Activated CD4-positive, alpha-beta T cell treated with anti-CD3 and anti-CD28 coated beads for 36 hours (primary cell): ENCODE results near the gene GNL1. TPM values are rescaled to one million over a fixed set of nuclear protein-coding genes. Genes with fewer than 3 reads are reported as not detected.
"Not testable (repeated sequence)": the region's sequence is repeated elsewhere in the genome, so short reads cannot be mapped to it uniquely, and the experiment has no call there.

Experiments used
- ATAC-seq: fragments of 200-7000 bp; cut with Tn5 transposase; one replicate; pipeline ENCODE4 v1.10.0; 2021; ENCODE audit warnings: mild to moderate bottlenecking, moderate library complexity
- CTCF ChIA-PET: fragments of 350-600 bp; sonication (Branson Sonifier 250); formaldehyde crosslinking; loops from one replicate; lab custom pipeline; 2021; ENCODE audit warnings: antibody characterized with exemption; lab: Charles Lee
- POLR2A ChIA-PET: fragments of 350-600 bp; sonication (Branson Sonifier 250); formaldehyde crosslinking; loops from one replicate; lab custom pipeline; 2021; ENCODE audit warnings: antibody characterized with exemption, inconsistent platforms; lab: Charles Lee
- DNase-seq: peaks from one replicate; pipeline ENCODE4 v3.0.0-alpha.2; 2020
- H3K27ac Mint-ChIP-seq: one replicate; pipeline ENCODE4 v1.8.0; 2021; ENCODE audit warnings: mixed read lengths
- H3K27me3 Mint-ChIP-seq: one replicate; pipeline ENCODE4 v1.8.0; 2021; ENCODE audit warnings: mixed read lengths
- H3K36me3 Mint-ChIP-seq: one replicate; pipeline ENCODE4 v1.8.0; 2021; ENCODE audit warnings: low read depth, mixed read lengths
- H3K4me1 Mint-ChIP-seq: one replicate; pipeline ENCODE4 v1.8.0; 2021; ENCODE audit warnings: mixed read lengths
- H3K4me3 Mint-ChIP-seq: one replicate; pipeline ENCODE4 v1.8.0; 2021; ENCODE audit warnings: mild to moderate bottlenecking, moderate library complexity, mixed read lengths
- H3K9me3 Mint-ChIP-seq: one replicate; pipeline ENCODE4 v1.8.0; 2021; ENCODE audit warnings: low read depth, mixed read lengths
- intact Hi-C, 2 experiments: fragments of 100-400 bp; cut with DNase I in 1 of 2; cut with micrococcal nuclease in 1 of 2; formaldehyde crosslinking; loops; one replicate each; pipeline versions ENCODE4 v1.14.2 to v1.15.1; 2022 to 2024; cut with DNase I, micrococcal nuclease
- total RNA-seq, 2 experiments: library from RNA; stranded (reverse); gene quantifications; one replicate each; pipeline ENCODE4 v1.2.3, GENCODE V29; 2021

Gene GNL1
- total RNA-seq, 2 experiments from 2014 or later, result 91.3 to 104 TPM

DNA sequence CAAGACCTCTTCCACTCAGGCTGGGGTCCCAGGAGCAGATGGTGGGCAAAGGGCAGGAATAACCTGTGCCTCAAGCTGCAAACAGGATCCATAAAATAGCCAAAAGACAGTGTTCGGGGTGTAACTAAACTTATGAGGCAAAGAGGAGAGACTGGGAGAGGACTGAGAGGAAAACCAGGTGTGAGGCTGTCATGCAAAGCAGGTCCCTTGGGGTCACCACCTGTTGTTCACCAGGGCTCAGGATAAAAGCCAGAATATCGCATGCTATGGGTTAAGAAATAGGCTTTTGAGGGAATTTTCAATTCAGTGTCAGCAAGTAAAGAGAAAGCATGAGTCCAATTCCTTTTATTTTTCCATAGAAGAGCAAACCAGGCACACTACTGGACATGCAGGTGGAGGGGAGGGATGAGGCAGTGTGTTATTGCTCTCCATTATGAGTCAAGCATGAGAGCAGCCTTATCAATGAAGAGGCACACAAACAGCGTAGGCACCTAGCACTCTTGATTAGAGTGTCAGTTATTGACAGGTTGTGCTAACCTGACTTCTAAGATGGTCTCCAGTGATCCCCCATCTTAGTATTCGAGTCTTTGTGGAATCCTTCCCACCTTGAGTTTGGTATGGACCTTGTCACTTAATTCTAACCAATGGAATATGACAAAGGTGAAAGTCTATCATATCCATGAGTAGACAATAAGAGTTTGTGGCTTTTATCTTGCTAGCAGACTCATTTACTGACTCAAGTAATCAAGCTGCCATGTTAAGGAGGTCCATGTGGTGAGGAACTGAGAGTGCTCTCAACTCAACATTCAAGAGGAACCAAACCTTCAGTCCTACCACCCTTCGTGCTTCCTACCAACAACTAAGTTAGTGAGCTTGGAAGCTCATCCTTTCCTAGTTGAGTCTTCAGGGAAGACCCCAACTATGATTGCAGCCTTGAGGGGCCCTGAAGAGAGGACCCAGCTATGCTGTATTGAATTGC, 48.2 kb downstream of the GNL1 start:
- intact Hi-C loops, result loop anchor here (1.0 to 2.0 kb wide), 4 partner anchors 8 to 21 kb away; no protein-coding TSS in a partner anchor
- ATAC-seq (peak; percentile 47), DNase-seq (no peak)
- peaks cover 63% of the 10 kb centered on the region for H3K4me1 Mint-ChIP-seq
- ChIA-PET POLR2A (interaction anchor here (1.3 kb wide), 1 partner anchor 16 kb away, joined by 4 read pairs; no protein-coding TSS in a partner anchor), CTCF (interaction anchor here (0.6 to 4.3 kb wide), 11 partner anchors 10 to 233 kb away, joined by 3 to 39 read pairs (median 4); no protein-coding TSS in a partner anchor)
- peak overlapping the region; percentile 51 for H3K4me3 Mint-ChIP-seq
- peaks cover 2% of the 10 kb centered on the region for H3K36me3 Mint-ChIP-seq
- peak overlapping the region; percentile 94 for H3K27ac Mint-ChIP-seq
- H3K27me3 Mint-ChIP-seq, result no peaks in the 10 kb centered on the region
- no peaks in the 10 kb centered on the region for H3K9me3 Mint-ChIP-seq

GRCh38 chr6:30500421-30501355, 55.6 kb downstream of the GNL1 start:
- Mint-ChIP-seq H3K27me3 (no peaks in the 10 kb centered on the region), H3K36me3 (no peaks in the 10 kb centered on the region), H3K4me1 (peaks cover 43% of the 10 kb centered on the region), H3K9me3 (no peaks in the 10 kb centered on the region), H3K27ac (peak overlapping the region; percentile 88), H3K4me3 (peak overlapping the region; percentile 65)
- intact Hi-C loops, result no loop called here
- DNase-seq (peak; percentile 43), ATAC-seq (peak; percentile 37)
- ChIA-PET CTCF (interaction anchor here (0.7 to 6.6 kb wide), 10 partner anchors 9 to 46 kb away, joined by 3 to 89 read pairs (median 4); no protein-coding TSS in a partner anchor), POLR2A (interaction anchor here (0.7 kb wide), 1 partner anchor 10 kb away, joined by 3 read pairs; no protein-coding TSS in a partner anchor)

- H3K9me3 Mint-ChIP-seq, intact Hi-C loops, H3K27me3 Mint-ChIP-seq, H3K4me3 Mint-ChIP-seq, DNase-seq, ATAC-seq, H3K27ac Mint-ChIP-seq: not testable (repeated sequence)
- CTCF ChIA-PET, result interaction anchor here (6.6 kb wide), 1 partner anchor 43 kb away, joined by 89 read pairs; no protein-coding TSS in a partner anchor
- Mint-ChIP-seq H3K4me1 (peaks cover 62% of the 10 kb centered on the region), H3K36me3 (peaks cover 16% of the 10 kb centered on the region)
- POLR2A ChIA-PET, result interaction anchor here (0.7 kb wide), 1 partner anchor 269 kb away, joined by 4 read pairs; no protein-coding TSS in a partner anchor
These were observed 57.6 kb downstream of the GNL1 start for GRCh38 chr6:30498705-30499104.

GRCh38 chr6:30497714-30498113, 58.6 kb downstream of the GNL1 start:
- ATAC-seq, result no peak
- ChIA-PET POLR2A (no interaction called here), CTCF (interaction anchor here (0.6 to 8.0 kb wide), 5 partner anchors 11 to 51 kb away, joined by 3 to 152 read pairs (median 4); no protein-coding TSS in a partner anchor)
- intact Hi-C loops, result no loop called here
- peaks cover 25% of the 10 kb centered on the region for H3K36me3 Mint-ChIP-seq
- H3K4me1 Mint-ChIP-seq, result peaks cover 67% of the 10 kb centered on the region
- peak overlapping the region; percentile 82 for H3K27ac Mint-ChIP-seq
- H3K4me3 Mint-ChIP-seq, result no peak overlapping the region
- no peaks in the 10 kb centered on the region for H3K9me3 Mint-ChIP-seq
- DNase-seq, result no peak
- no peaks in the 10 kb centered on the region for H3K27me3 Mint-ChIP-seq

- ATAC-seq, H3K4me3 Mint-ChIP-seq, intact Hi-C loops, H3K9me3 Mint-ChIP-seq, DNase-seq, H3K27me3 Mint-ChIP-seq: not testable (repeated sequence)
- Mint-ChIP-seq H3K36me3 (peaks cover 30% of the 10 kb centered on the region), H3K4me1 (peaks cover 70% of the 10 kb centered on the region), H3K27ac (peak overlapping the region; percentile 82)
- POLR2A ChIA-PET, result interaction anchor here (1.3 kb wide), 2 partner anchors 32 to 45 kb away, joined by 6 to 7 read pairs; no protein-coding TSS in a partner anchor
- CTCF ChIA-PET, result interaction anchor here (0.7 to 8.0 kb wide), 8 partner anchors 10 to 44 kb away, joined by 3 to 152 read pairs (median 7); no protein-coding TSS in a partner anchor
These were observed 59.1 kb downstream of the GNL1 start for GRCh38 chr6:30497261-30497599.

DNA sequence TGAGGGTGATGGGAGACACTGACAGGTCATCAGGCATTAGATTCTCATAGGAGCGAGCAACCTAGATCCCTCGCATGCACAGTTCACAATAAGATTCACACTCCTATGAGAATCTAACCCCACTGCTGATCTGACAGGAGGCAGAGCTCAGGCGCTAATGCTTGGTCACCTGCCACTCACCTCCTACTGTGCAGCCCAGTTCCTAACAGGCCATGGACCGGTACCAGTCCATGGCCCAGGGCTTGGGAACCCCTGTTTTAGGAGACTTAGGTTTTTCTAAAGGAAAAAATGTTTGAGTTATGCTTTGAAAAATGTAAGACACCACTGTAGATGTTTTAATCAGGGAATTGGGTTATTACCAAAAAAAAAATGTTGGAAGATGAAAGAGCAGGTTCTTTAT, 60.3 kb downstream of the GNL1 start:
- Mint-ChIP-seq H3K9me3 (no peaks in the 10 kb centered on the region), H3K27ac (peak overlapping the region; percentile 82), H3K36me3 (peaks cover 42% of the 10 kb centered on the region), H3K27me3 (no peaks in the 10 kb centered on the region), H3K4me3 (peak overlapping the region; percentile 7), H3K4me1 (peaks cover 67% of the 10 kb centered on the region)
- DNase-seq, result no peak
- ChIA-PET CTCF (interaction anchor here (1.1 to 8.0 kb wide), 7 partner anchors 8 to 46 kb away, joined by 4 to 152 read pairs (median 8); no protein-coding TSS in a partner anchor), POLR2A (interaction anchor here (0.6 to 1.3 kb wide), 5 partner anchors 15 to 75 kb away, joined by 3 to 7 read pairs (median 3); partner anchors contain the start of gene ABCF1)
- intact Hi-C loops, result loop anchor here (1.0 to 2.0 kb wide), 4 partner anchors 13 to 48 kb away; no protein-coding TSS in a partner anchor
- no peak for ATAC-seq

DNA sequence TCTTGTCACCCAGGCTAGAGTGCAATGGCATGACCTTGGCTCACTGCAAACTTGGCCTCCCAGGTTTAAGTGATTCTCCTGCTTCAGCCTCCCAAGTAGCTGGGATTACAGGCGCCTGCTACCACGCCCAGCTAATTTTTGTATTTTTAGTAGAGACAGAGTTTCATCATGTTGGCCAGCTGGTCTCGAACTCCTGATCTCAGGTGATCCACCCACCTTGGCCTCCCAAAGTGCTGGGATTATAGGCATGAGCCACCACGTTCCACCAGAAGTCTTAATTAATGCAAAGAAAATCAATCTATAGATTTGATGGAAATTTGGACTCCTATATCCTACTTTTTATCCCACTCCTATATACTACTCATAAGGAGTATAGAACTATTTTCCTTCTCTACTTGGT, 61.2 kb downstream of the GNL1 start:
- Mint-ChIP-seq H3K4me3 (peak overlapping the region; percentile 95), H3K27ac (peak overlapping the region; percentile 94), H3K36me3 (peaks cover 51% of the 10 kb centered on the region), H3K4me1 (peaks cover 58% of the 10 kb centered on the region)
- intact Hi-C loops, result loop anchor here in 1 of 2 experiments (2.0 kb wide), 1 partner anchor 14 kb away; no protein-coding TSS in a partner anchor
- POLR2A ChIA-PET, ATAC-seq, H3K27me3 Mint-ChIP-seq, H3K9me3 Mint-ChIP-seq, DNase-seq: not testable (repeated sequence)
- CTCF ChIA-PET, result interaction anchor here (1.2 to 8.0 kb wide), 6 partner anchors 9 to 102 kb away, joined by 3 to 152 read pairs (median 10); no protein-coding TSS in a partner anchor

- Mint-ChIP-seq H3K27ac (peak overlapping the region; percentile 94), H3K36me3 (peaks cover 56% of the 10 kb centered on the region), H3K27me3 (no peaks in the 10 kb centered on the region), H3K4me3 (peak overlapping the region; percentile 95), H3K4me1 (peaks cover 54% of the 10 kb centered on the region), H3K9me3 (no peaks in the 10 kb centered on the region)
- DNase-seq (peak; percentile 67), ATAC-seq (no peak)
- CTCF ChIA-PET, result interaction anchor here (0.7 to 8.0 kb wide), 16 partner anchors 10 to 266 kb away, joined by 3 to 152 read pairs (median 6); no protein-coding TSS in a partner anchor
- POLR2A ChIA-PET, result interaction anchor here (1.1 to 5.3 kb wide), 9 partner anchors 9 to 241 kb away, joined by 3 to 45 read pairs (median 5); no protein-coding TSS in a partner anchor
- intact Hi-C loops, result loop anchor here in 1 of 2 experiments (2.0 to 5.0 kb wide), 2 partner anchors 14 to 228 kb away; partner anchors contain the start of gene TUBB
These were observed 61.9 kb downstream of the GNL1 start for GRCh38 chr6:30494291-30494861.

DNA sequence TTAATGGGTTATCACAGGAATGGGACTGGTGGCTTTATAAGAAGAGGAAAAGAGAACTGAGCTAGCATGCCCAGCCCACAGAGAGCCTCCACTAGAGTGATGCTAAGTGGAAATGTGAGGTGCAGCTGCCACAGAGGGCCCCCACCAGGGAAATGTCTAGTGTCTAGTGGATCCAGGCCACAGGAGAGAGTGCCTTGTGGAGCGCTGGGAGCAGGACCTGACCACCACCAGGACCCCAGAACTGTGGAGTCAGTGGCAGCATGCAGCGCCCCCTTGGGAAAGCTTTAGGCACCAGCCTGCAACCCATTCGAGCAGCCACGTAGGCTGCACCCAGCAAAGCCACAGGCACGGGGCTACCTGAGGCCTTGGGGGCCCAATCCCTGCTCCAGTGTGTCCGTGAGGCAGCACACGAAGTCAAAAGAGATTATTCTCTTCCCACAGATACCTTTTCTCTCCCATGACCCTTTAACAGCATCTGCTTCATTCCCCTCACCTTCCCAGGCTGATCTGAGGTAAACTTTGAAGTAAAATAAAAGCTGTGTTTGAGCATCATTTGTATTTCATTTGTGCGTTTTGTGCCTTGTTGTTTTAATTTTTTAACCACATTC, 62.5 kb downstream of the GNL1 start:
- intact Hi-C loops, result loop anchor here in 1 of 2 experiments (2.0 to 5.0 kb wide), 2 partner anchors 15 to 229 kb away; partner anchors contain the start of gene TUBB
- DNase-seq, result peak; percentile 75

More for the DNA sequence above, 62.5 kb downstream of the GNL1 start:
- H3K4me3 Mint-ChIP-seq, result peak overlapping the region; percentile 95
- H3K27me3 Mint-ChIP-seq, result no peaks in the 10 kb centered on the region
- H3K9me3 Mint-ChIP-seq, result no peaks in the 10 kb centered on the region
- ChIA-PET POLR2A (interaction anchor here (0.6 to 5.3 kb wide), 11 partner anchors 10 to 786 kb away, joined by 3 to 45 read pairs (median 5); no protein-coding TSS in a partner anchor), CTCF (interaction anchor here (0.7 to 8.0 kb wide), 20 partner anchors 9 to 266 kb away, joined by 3 to 152 read pairs (median 6); partner anchors contain the start of gene GNL1)
- H3K36me3 Mint-ChIP-seq, result peaks cover 60% of the 10 kb centered on the region
- no peak for ATAC-seq
- peaks cover 57% of the 10 kb centered on the region for H3K4me1 Mint-ChIP-seq
- H3K27ac Mint-ChIP-seq, result peak overlapping the region; percentile 94
